Epithelial cell of proximal tubule (primary cell): Measurements from ENCODE around the gene POU1F1. TPM values are rescaled to one million over a fixed set of nuclear protein-coding genes. Genes with fewer than 3 reads are reported as not detected.
"Not testable (repeated sequence)": the region's sequence is repeated elsewhere in the genome, so short reads cannot be mapped to it uniquely, and the experiment has no call there.

Source experiments
- DNase-seq: peaks from one replicate; pipeline ENCODE4 v3.0.0-alpha.2; 2011; ENCODE audit warnings: low read depth
- H3K4me3 ChIP-seq: 2 replicates; pipeline ENCODE4 v1.5.1; 2011; ENCODE audit warnings: low read depth, mild to moderate bottlenecking, low read length
- total RNA-seq: library from RNA; depleted of rRNA; stranded (reverse); fragments of >200 nt; gene quantifications from 2 replicates; pipeline ENCODE4 v1.2.3, GENCODE V29; 2015
- TF ChIP-seq, protein P1 (sequence below): conservative IDR thresholded peaks from 2 replicates; pipeline ENCODE4 v1.5.1; 2012; ENCODE audit warnings: low read depth, mild to moderate bottlenecking, low read length

Gene POU1F1
- total RNA-seq, 1 donor from 2014 or later, result not detected

GRCh38 chr3:87260270-87260669 is 16.1 kb downstream of the POU1F1 start:
- TF ChIP-seq, protein P1, sequence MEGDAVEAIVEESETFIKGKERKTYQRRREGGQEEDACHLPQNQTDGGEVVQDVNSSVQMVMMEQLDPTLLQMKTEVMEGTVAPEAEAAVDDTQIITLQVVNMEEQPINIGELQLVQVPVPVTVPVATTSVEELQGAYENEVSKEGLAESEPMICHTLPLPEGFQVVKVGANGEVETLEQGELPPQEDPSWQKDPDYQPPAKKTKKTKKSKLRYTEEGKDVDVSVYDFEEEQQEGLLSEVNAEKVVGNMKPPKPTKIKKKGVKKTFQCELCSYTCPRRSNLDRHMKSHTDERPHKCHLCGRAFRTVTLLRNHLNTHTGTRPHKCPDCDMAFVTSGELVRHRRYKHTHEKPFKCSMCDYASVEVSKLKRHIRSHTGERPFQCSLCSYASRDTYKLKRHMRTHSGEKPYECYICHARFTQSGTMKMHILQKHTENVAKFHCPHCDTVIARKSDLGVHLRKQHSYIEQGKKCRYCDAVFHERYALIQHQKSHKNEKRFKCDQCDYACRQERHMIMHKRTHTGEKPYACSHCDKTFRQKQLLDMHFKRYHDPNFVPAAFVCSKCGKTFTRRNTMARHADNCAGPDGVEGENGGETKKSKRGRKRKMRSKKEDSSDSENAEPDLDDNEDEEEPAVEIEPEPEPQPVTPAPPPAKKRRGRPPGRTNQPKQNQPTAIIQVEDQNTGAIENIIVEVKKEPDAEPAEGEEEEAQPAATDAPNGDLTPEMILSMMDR, result peak; percentile 70
- DNase-seq, result no peak

DNA sequence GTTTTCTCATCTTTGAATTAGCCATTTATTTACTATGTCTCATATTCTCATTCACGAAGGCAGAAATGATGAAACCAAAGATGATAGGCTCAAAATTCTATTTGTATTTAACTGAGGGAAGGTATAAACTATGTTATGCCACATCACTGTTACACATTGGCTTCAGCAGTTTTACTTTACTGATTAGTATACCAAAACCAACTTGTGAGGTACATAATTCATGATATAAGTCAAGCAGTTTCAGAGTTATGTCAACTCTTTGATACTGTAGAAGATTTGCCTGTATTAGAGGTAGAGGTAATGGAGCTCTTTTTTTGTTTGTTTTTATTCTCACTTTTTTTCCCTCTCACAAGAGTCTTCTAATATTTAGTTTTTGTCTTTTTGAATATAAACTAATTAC is 26.4 kb downstream of the POU1F1 start:
- DNase-seq, result no peak
- TF ChIP-seq, protein P1, result no peak
- H3K4me3 ChIP-seq, result no peak overlapping the region

More at GRCh38 chr3:87260270-87260669, 16.1 kb downstream of the POU1F1 start:
- no peak overlapping the region for H3K4me3 ChIP-seq

- TF ChIP-seq, protein P1, result no peak
- H3K4me3 ChIP-seq, result no peak overlapping the region
- no peak for DNase-seq
These were observed 27.6 kb downstream of the POU1F1 start for GRCh38 chr3:87248831-87249230.

DNA sequence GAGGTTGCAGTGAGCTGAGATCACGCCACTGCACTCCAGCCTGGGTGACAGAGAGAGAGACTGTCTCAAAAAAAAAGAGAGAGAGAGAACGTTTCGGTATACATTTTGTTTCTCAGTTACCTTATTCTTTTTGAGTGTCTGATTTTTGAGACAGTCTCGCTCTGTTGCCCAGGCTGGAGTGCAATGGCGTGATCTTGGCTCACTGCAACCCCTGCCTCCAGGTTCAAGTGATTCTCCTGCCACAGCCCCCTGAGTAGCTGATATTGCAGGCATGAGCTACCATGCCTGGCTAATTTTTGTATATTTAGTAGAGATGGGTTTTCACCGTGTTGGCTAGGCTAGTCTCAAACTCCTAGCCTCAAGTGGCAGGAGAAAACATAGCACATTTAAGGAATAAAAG is 28.2 kb downstream of the POU1F1 start:
- DNase-seq, H3K4me3 ChIP-seq: not testable (repeated sequence)

DNA sequence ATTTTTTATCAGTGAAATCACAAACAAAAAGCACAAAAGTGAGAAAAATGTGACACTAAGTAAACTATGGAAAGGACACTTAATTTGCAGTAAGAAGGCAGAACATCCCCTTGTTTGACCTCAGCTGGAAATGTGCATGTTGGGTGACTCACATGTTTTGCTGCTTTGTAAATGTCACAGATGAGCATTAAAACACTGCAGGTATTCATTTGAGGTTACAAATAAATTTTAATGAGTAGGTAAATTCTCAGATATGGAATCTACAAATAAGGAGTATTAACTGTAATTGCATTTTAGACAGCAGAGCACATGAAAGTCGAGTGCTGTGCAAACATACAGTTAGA is 29.0 kb downstream of the POU1F1 start:
- no peak for DNase-seq
- TF ChIP-seq, protein P1, result no peak
- no peak overlapping the region for H3K4me3 ChIP-seq

DNA sequence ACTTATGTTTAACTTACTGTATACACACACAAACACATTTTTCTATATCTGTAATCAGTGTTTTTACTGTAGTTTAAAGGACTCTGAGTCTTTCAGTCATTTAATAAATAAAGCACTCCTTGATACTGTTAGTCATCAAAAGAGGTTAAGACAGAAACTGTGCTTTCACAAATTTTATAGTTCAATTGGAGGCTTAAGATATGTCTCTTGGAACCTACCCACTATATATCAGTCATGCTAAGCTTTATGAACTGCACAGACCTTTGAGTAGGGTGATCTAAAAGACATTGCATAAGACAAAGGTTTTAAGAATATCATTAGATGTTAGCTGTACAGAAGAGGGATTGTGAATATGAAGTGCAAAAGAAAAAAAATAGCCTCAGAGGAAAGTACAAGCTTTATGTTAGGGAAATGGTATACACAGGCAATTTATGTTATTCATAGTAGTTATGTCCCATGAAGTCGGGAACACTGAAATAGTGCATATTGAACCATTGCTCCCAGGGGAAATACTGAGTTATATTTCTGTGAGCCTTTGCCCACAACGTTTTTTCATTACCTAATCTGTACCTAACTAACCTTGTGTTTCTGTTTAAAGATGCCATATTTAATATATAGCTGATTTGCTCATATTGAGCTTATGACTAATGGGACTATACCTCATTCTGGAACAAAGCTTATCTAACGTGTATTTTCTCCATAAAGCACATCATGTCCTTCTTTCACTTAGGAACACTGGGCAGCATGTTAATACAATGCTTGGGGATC is 29.5 kb downstream of the POU1F1 start:
- TF ChIP-seq, protein P1, result no peak
- no peak overlapping the region for H3K4me3 ChIP-seq
- no peak for DNase-seq

DNA sequence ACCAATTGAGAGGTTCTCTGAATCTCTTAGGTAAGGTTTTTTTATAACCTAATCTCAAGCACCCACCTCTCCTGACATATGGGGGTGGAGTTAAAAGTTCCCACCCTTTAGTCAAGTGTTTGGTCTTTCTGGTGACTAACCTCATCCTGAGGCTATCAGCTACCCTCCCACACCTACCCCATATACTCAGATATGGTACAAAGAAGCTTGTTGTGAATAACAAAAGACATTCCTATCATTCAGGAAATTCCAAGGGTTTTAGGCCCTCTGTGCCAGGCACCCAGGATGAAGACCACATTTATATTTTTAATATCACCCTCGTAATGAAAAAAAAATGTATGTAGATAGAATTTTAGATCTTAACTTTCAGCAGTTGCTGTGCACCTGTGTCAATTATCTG is 40.3 kb downstream of the POU1F1 start:
- TF ChIP-seq, protein P1, result no peak
- no peak for DNase-seq
- H3K4me3 ChIP-seq, result no peak overlapping the region
